ENCODE measurements around the gene RHOF.

The RHOF gene

DNA sequence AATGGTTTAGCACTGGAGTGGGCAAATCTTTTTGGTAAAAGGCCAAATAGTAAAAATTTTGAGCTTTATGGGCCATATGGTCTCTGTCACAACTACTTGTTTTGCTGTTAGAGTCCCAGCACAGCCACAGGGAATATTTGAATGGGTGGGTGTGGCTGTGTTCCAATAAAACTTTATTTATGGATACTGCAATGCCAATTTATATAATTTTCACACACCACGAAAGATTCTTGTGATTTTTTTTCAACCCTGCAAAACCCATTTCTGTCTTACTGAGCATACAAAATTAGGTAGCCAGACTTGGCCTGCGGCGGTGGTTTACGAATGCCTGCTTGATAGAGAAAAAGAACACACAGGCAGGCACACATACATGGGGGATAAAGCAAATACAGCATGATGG lies 52.6 kb downstream of the RHOF start:
- no peak for DNase-seq

DNA sequence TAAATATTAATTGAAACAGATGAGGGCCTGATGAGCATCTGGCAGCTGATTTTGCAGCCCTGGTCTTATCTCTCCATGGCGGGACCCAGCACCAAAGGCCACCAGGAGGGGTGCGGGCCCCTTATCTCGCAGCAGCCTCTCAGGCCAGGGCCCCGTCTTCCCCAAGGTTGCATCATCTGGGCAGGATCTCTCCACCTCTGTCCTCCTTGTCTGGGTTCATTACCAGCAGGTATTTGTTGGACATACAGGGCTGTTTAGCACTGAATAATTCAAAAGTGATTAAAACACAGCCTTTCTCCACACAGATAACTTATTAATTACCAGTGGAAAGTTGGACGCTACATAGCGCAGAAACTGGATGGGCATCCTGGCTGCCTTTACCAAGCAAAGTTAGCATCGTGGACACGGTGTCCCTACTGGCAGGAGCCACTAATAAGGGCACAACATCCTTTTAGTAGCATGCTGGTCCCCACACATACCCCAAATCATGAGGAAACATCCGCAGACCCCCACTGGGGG lies 55.1 kb downstream of the RHOF start:
- no peak for DNase-seq

DNA sequence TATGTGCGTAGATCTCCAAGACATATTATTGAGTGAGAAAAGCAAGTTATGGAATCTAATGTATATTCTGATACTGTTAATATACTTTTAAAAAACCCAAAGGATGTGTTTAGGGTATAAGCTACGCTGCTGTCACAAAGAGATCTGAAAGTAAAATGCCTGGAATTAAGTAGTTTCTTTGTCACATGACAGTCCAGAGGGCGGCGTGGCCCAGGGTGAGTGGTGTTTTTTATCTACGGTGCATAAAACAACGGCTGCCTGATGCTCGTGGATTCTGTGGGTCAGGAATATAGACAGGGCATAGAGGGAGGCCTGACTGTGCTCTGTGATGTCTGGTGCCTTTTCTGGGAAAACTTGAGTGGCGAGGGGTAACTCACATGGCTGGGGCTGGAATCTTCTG lies 59.6 kb downstream of the RHOF start:
- DNase-seq, result no peak

DNA sequence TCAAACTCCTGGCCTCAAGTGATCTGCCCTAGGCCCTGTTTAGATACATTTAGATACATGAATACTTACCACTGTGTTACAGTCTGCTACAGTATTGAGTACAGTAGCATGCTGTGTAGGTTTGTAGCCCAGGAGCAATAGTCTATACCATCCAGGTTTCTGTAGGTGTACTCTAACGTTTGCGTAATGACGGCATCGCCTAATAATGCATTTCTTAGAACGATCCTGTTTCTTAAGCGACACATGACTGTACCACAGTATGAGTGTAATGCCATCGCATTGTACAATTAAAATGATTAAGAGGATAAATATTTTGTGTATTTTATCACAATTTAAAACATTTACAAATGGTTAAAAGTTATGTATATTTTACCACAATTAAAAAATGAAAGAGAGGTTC lies 62.0 kb downstream of the RHOF start:
- DNase-seq, result no peak

DNA sequence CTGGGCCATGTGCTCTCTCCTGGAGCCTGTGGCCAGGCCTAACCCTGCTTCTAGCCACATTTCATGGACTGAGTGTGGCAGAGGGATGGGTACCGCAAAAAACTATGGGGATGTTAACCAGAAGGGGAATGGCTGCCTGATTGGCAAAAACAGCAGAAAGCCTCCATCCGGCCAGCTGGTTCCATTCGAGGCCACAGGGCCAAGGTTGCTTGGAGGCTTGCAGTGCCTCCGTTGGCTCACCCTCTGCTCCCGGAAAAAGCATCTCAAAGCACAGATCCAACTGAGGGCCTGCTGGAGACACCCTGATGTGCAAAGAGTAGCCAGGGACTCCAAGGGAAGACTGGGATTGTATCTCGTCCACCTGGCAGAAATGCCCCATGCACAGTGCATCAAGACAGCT lies 64.5 kb downstream of the RHOF start:
- no peak for DNase-seq
